SU-DHL-6 (cell line): ENCODE data around the gene MAX.

Source experiments
- EZH2phosphoT487 ChIP-seq: fragments of 200-600 bp; sonication (generic), shearing (Covaris generic); conservative IDR thresholded peaks from 2 replicates; pipeline ENCODE4 v1.6.1; 2018; ENCODE audit warnings: mild to moderate bottlenecking, antibody characterized with exemption, low read length, moderate library complexity, mixed read lengths
- TF ChIP-seq, protein P1 (sequence below): fragments of 200-600 bp; sonication (generic); IDR thresholded peaks from one replicate; pipeline ENCODE4 v1.5.1; 2017; ENCODE audit warnings: antibody characterized with exemption, mild to moderate bottlenecking, low read length, moderate library complexity; ENCODE audit not compliant: insufficient read depth, poor library complexity, severe bottlenecking

DNA sequence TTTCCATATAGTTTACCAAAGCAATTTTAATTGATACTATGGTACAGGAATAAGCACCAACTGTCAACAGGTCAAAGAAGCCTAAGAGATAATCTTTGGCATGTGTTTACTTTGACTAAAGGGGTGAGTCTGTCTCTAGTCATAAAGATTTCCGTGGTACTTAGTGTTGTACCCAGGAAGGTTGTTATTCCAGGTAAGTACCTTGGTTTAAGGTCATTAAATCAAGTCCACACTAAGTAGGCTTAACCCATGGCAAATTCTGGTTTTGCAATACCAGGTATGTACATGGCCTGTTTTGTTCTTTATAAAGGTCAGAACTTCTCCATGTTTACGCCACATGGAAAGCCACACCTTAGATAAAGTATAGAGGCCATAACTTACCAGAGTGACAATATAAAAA is 10.0 kb downstream of the MAX start:
- TF ChIP-seq, protein P1, sequence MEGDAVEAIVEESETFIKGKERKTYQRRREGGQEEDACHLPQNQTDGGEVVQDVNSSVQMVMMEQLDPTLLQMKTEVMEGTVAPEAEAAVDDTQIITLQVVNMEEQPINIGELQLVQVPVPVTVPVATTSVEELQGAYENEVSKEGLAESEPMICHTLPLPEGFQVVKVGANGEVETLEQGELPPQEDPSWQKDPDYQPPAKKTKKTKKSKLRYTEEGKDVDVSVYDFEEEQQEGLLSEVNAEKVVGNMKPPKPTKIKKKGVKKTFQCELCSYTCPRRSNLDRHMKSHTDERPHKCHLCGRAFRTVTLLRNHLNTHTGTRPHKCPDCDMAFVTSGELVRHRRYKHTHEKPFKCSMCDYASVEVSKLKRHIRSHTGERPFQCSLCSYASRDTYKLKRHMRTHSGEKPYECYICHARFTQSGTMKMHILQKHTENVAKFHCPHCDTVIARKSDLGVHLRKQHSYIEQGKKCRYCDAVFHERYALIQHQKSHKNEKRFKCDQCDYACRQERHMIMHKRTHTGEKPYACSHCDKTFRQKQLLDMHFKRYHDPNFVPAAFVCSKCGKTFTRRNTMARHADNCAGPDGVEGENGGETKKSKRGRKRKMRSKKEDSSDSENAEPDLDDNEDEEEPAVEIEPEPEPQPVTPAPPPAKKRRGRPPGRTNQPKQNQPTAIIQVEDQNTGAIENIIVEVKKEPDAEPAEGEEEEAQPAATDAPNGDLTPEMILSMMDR = no peak
- TF ChIP-seq EZH2phosphoT487 = no peak
